Endodermal cell (in vitro differentiated cells): Measurements from ENCODE around the gene DPF3. TPM values are rescaled to one million over a fixed set of nuclear protein-coding genes. Genes with fewer than 3 reads are reported as not detected.

Experiments
- DNase-seq: peaks from one replicate; pipeline ENCODE4 v3.0.0-alpha.2; 2017
- H3K27ac ChIP-seq: 2 replicates; pipeline ENCODE4 v1.5.1; 2013; ENCODE audit warnings: mild to moderate bottlenecking, low read depth, low read length, moderate library complexity
- H3K27me3 ChIP-seq: 2 replicates; pipeline ENCODE4 v1.6.1; 2013; ENCODE audit warnings: mild to moderate bottlenecking, low read length, moderate library complexity; ENCODE audit not compliant: insufficient read depth, control insufficient read depth, poor library complexity, severe bottlenecking
- H3K36me3 ChIP-seq: 2 replicates; pipeline ENCODE4 v1.7.0; 2013; ENCODE audit warnings: mild to moderate bottlenecking, low read length, moderate library complexity; ENCODE audit not compliant: control insufficient read depth, insufficient read depth
- H3K4me1 ChIP-seq: one replicate; pipeline ENCODE4 v1.7.0; 2013; ENCODE audit warnings: low read length; ENCODE audit not compliant: control insufficient read depth, insufficient read depth
- H3K4me3 ChIP-seq: 2 replicates; pipeline ENCODE4 v1.5.1; 2013; ENCODE audit warnings: mild to moderate bottlenecking, low read length, moderate library complexity
- H3K9ac ChIP-seq: 2 replicates; pipeline ENCODE4 v1.6.1; 2013; ENCODE audit warnings: mild to moderate bottlenecking, low read length, moderate library complexity; ENCODE audit not compliant: poor library complexity, severe bottlenecking; ENCODE audit errors: extremely low read depth
- H3K9me3 ChIP-seq: 2 replicates; pipeline ENCODE4 v1.6.1; 2013; ENCODE audit warnings: mild to moderate bottlenecking, low read length, moderate library complexity; ENCODE audit not compliant: control insufficient read depth
- H3K27ac Mint-ChIP-seq: 2 replicates; pipeline ENCODE4 v1.8.0; 2020; ENCODE audit warnings: mixed read lengths
- H3K27me3 Mint-ChIP-seq: 2 replicates; pipeline ENCODE4 v1.8.0; 2021; ENCODE audit warnings: mild to moderate bottlenecking, mixed read lengths; ENCODE audit not compliant: insufficient read depth
- H3K36me3 Mint-ChIP-seq: 2 replicates; pipeline ENCODE4 v1.8.0; 2020; ENCODE audit warnings: low read depth, mixed read lengths
- H3K4me1 Mint-ChIP-seq: 2 replicates; pipeline ENCODE4 v1.8.0; 2020; ENCODE audit warnings: mixed read lengths
- H3K4me3 Mint-ChIP-seq: 2 replicates; pipeline ENCODE4 v1.8.0; 2020; ENCODE audit warnings: mild to moderate bottlenecking, moderate library complexity, mixed read lengths
- H3K9me3 Mint-ChIP-seq: 2 replicates; pipeline ENCODE4 v1.8.0; 2020; ENCODE audit warnings: mild to moderate bottlenecking, mixed read lengths
- WGBS, 2 experiments: methylation state at CpG; one replicate each; pipeline versions ENCODE4 v1.1.5 to v1.1.7; 2013; ENCODE audit warnings: missing lambda C conversion rate in 2 of 2, mixed read lengths in 1 of 2; ENCODE audit not compliant: insufficient coverage in 1 of 2, insufficient read length in 1 of 2; 5-methylcytosine and 5-hydroxymethylcytosine counted together
- total RNA-seq, 2 donors: library from RNA; stranded (reverse); fragmentation: NEBNext Ultra II Directional in 1 of 2; extraction: Animal tissue kit (Norgen Biotek cat#: 25700) in 1 of 2; gene quantifications; 2 replicates in 1 of 2; 3 replicates in 1 of 2; pipeline ENCODE4 v1.2.1, GENCODE V29; 2021
- TF ChIP-seq, protein P1 (sequence below): fragments of 200-600 bp; sonication (generic); conservative IDR thresholded peaks from 2 replicates; pipeline ENCODE4 v1.5.0; 2021; ENCODE audit warnings: antibody characterized with exemption, mild to moderate bottlenecking

The DPF3 gene
- total RNA-seq, 2 donors from 2014 or later, result not detected

- Mint-ChIP-seq H3K9me3 (no peaks in the 10 kb centered on the region), H3K4me1 (peaks cover 4% of the 10 kb centered on the region), H3K36me3 (no peaks in the 10 kb centered on the region), H3K27ac (no peak overlapping the region), H3K4me3 (no peak overlapping the region), H3K27me3 (peaks cover 7% of the 10 kb centered on the region)
- H3K9ac ChIP-seq, result no peak overlapping the region
- no peaks in the 10 kb centered on the region for H3K36me3 ChIP-seq
- no peak for DNase-seq
- H3K27me3 ChIP-seq, result no peaks in the 10 kb centered on the region
- TF ChIP-seq, protein P1, sequence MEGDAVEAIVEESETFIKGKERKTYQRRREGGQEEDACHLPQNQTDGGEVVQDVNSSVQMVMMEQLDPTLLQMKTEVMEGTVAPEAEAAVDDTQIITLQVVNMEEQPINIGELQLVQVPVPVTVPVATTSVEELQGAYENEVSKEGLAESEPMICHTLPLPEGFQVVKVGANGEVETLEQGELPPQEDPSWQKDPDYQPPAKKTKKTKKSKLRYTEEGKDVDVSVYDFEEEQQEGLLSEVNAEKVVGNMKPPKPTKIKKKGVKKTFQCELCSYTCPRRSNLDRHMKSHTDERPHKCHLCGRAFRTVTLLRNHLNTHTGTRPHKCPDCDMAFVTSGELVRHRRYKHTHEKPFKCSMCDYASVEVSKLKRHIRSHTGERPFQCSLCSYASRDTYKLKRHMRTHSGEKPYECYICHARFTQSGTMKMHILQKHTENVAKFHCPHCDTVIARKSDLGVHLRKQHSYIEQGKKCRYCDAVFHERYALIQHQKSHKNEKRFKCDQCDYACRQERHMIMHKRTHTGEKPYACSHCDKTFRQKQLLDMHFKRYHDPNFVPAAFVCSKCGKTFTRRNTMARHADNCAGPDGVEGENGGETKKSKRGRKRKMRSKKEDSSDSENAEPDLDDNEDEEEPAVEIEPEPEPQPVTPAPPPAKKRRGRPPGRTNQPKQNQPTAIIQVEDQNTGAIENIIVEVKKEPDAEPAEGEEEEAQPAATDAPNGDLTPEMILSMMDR, result no peak
- no peak overlapping the region for H3K4me3 ChIP-seq
- H3K27ac ChIP-seq, result no peak overlapping the region
- no peaks in the 10 kb centered on the region for H3K4me1 ChIP-seq
- H3K9me3 ChIP-seq, result no peaks in the 10 kb centered on the region
- 90 to 91% methylated on average over 2 to 5 of the region's 6 CpGs for WGBS, 2 experiments
Measured at GRCh38 chr14:72737560-72737943, 156.3 kb downstream of the DPF3 start.

DNA sequence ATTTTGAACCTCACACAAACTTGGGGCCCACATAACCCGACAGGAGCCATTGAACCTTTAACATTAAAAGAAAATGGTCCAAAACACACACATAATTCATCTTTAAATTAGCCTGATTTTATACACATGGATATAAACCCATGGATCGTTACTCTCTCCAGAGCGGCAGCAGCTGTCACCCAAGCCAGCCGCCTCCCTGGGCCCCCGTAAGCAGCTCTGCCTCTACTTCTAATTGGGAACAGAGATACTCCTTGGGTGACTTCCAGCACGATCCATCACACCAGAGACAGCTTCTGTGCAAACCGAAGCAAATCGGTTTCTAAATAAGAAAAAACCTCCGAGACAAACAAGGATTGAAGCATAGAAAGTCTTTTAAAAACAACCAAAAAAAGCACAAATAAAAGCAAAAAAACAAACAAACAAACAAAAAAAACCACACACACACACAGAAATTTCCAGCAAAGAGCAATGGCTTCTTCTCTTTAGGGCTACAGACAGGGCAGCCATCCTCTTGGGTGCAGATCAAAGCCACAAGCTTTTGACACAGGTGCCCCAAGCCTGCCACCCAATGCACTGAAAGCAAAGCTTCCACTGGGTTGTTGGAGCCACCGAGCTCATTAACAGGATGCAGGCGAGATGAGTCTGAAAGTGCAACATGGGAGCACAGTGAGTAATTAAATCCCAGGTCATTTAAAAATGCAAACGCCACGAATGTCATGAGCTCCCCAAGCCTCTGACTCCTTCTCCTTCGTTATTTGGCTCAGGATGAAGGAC lies 156.9 kb downstream of the DPF3 start:
- H3K27me3 Mint-ChIP-seq, result peaks cover 7% of the 10 kb centered on the region
- no peak for DNase-seq
- Histone ChIP-seq H3K9ac (no peak overlapping the region), H3K9me3 (no peaks in the 10 kb centered on the region), H3K27me3 (no peaks in the 10 kb centered on the region), H3K36me3 (no peaks in the 10 kb centered on the region), H3K4me3 (no peak overlapping the region), H3K4me1 (no peaks in the 10 kb centered on the region), H3K27ac (no peak overlapping the region)
- H3K9me3 Mint-ChIP-seq, result no peaks in the 10 kb centered on the region
- H3K4me3 Mint-ChIP-seq, result no peak overlapping the region
- H3K36me3 Mint-ChIP-seq, result no peaks in the 10 kb centered on the region
- peaks cover 4% of the 10 kb centered on the region for H3K4me1 Mint-ChIP-seq
- 92 to 93% methylated on average over 7 to 14 of the region's 14 CpGs for WGBS, 2 experiments
- TF ChIP-seq, protein P1, result no peak
- no peak overlapping the region for H3K27ac Mint-ChIP-seq

GRCh38 chr14:72736308-72736707 lies 157.6 kb downstream of the DPF3 start:
- WGBS, 2 experiments, result 91 to 97% methylated on average over 3 of the region's 3 CpGs
- Histone ChIP-seq H3K27ac (no peak overlapping the region), H3K9ac (no peak overlapping the region), H3K4me3 (no peak overlapping the region), H3K9me3 (no peaks in the 10 kb centered on the region), H3K36me3 (no peaks in the 10 kb centered on the region), H3K4me1 (no peaks in the 10 kb centered on the region), H3K27me3 (no peaks in the 10 kb centered on the region)
- Mint-ChIP-seq H3K4me3 (no peak overlapping the region), H3K9me3 (no peaks in the 10 kb centered on the region), H3K36me3 (no peaks in the 10 kb centered on the region), H3K27me3 (peaks cover 9% of the 10 kb centered on the region), H3K27ac (no peak overlapping the region), H3K4me1 (peaks cover 4% of the 10 kb centered on the region)
- no peak for DNase-seq
- TF ChIP-seq, protein P1, result peak; percentile 41
